Pancreas (tissue), 10 donors: ENCODE results near the gene PDK2. TPM values are rescaled to one million over a fixed set of nuclear protein-coding genes. Genes with fewer than 3 reads are reported as not detected.

Experiments used
- ATAC-seq, 4 donors: fragments of 200-7000 bp; cut with Tn5 transposase; one replicate each; pipeline versions ENCODE4 v1.8.0 to v1.9.1; 2020; ENCODE audit warnings: mild to moderate bottlenecking in 4 of 4, moderate library complexity in 4 of 4
- DNase-seq, 6 donors: peaks; one replicate each; pipeline ENCODE4 v3.0.0-alpha.2; 2020
- FAIRE-seq: peaks from 2 replicates; lab custom pipeline; 2012; peaks lifted over from hg19 to GRCh38; lab: Jason Lieb, UNC
- H3K27ac ChIP-seq, 4 donors: fragments of 200-600 bp; sonication (generic); 1 replicate in 3 of 4; 2 replicates in 1 of 4; pipeline versions ENCODE4 v1.5.0 to v1.8.0; 2020
- H3K27me3 ChIP-seq, 4 donors: fragments of 200-600 bp; one replicate each; pipeline ENCODE4 v1.8.0; 2021
- H3K36me3 ChIP-seq, 3 donors: fragments of 200-600 bp; sonication (generic) in 1 of 3; one replicate each; pipeline versions ENCODE4 v1.5.0 to v1.8.0; 2020 to 2021
- H3K4me1 ChIP-seq, 3 donors: fragments of 200-600 bp; one replicate each; pipeline ENCODE4 v1.8.0; 2021
- H3K4me3 ChIP-seq, 4 donors: fragments of 200-600 bp; sonication (generic) in 2 of 4; one replicate each; pipeline versions ENCODE4 v1.5.0 to v1.8.0; 2020 to 2021
- H3K9me3 ChIP-seq, 4 donors: fragments of 200-600 bp; one replicate each; pipeline ENCODE4 v1.8.0; 2021
- WGBS, 2 donors: extraction: QIAGEN DNeasy Blood & Tissue Kit; methylation state at CpG; one replicate each; pipeline ENCODE4 v1.1.7; 2013; 5-methylcytosine and 5-hydroxymethylcytosine counted together
- intact Hi-C, 3 donors: fragments of 100-400 bp; cut with DNase I; formaldehyde crosslinking; loops; one replicate each; pipeline versions ENCODE4 v1.11.1 to v1.14.2; 2022
- polyA plus RNA-seq, 2 donors: library from polyadenylated mRNA; stranded (reverse); fragments of 200-250 nt; gene quantifications; one replicate each; pipeline ENCODE4 v1.2.3, GENCODE V29; 2013
- total RNA-seq, 6 donors: library from RNA; stranded (reverse); fragmentation: NEBNext Ultra II Directional in 4 of 6; extraction: Animal tissue kit (Norgen Biotek cat#: 25700) in 4 of 6; gene quantifications; one replicate each; pipeline versions ENCODE4 v1.2.1 to v1.2.4, GENCODE V29; 2021 to 2023
- TF ChIP-seq, protein P1 (sequence below), 4 donors: fragments of 200-600 bp; sonication (generic) in 3 of 4; IDR thresholded peaks; one replicate each; pipeline versions ENCODE4 v1.5.0 to v1.8.0; 2021; ENCODE audit warnings: antibody characterized with exemption in 4 of 4
- donor health status: healthy with polysubstance abuse.
- donor health status: DM: no; HTN: no; CAD: no; lungs with moderate emphysema.
- donor health status: DM: no; HTN: no; CAD: no.
- donor health status: control.
- donor health status: control.
- donor health status: Bipolar disorder and iron deficiency.
- donor health status: DM: yes; HTN: yes; CAD: no.
- donor health status: DM: no; HTN: no; CAD: no.
- donor health status: DM: no; HTN: no; CAD: no.
- donor health status: DM: yes; HTN: yes; CAD: no.

PDK2 gene
- total and polyA plus RNA-seq, 8 donors: 15.3 to 50.0 (median 29.1) TPM

DNA sequence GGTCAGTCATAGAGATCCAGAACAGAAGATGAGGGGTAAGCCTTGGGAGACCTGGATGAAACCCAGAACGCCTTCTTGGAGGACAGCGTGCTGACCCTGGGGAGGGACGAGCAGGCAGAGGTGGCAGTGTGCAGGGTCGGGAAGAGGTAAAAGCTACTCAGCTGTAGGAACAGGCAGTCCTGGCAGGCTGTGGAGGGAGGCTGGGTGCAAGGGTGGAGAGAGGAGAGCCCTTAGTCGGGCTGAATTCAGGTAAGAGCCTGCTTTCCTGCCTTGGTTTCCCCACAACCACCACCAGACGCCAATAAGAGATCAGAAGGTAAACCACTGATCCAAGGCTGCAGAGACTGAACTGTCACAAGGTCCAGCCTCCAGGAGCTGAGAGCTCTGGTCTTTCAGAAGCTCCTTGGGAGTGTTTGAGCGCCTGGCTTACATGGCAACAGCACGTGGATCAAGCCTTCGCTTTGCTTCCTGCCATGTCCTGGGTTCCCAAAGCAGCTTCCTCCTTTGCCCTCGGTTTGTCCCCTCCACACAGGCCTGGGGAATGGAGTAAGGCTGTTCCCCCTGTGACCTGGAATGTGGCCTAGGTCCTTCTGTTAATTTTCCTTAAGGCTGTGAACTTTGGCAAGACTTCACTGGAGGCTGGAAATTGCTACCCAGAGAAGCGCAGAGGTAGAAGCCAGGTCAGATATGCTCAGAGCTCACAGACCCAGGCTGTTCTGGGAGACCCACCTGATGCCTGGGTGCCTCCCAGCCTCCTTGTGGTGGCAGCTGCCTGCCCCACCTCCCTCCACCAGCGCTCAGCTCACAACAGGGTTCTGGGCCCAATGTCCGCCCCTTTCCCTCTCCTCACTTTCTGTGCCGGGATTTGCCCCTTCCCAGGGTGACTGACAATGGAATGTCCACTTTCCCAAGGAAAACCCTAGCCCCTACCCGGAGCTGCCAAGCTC lies 3.9 kb upstream of the PDK2 start:
- no peak for ATAC-seq
- no peak for DNase-seq
- Histone ChIP-seq H3K27me3 (no peaks in the 10 kb centered on the region), H3K4me3 (no peak overlapping the region), H3K36me3 (peaks cover 0 to 3% (median 0%) of the 10 kb centered on the region in 3 donors), H3K4me1 (peaks cover 0 to 3% (median 0%) of the 10 kb centered on the region in 3 donors), H3K27ac (no peak overlapping the region), H3K9me3 (no peaks in the 10 kb centered on the region)
- TF ChIP-seq, protein P1, sequence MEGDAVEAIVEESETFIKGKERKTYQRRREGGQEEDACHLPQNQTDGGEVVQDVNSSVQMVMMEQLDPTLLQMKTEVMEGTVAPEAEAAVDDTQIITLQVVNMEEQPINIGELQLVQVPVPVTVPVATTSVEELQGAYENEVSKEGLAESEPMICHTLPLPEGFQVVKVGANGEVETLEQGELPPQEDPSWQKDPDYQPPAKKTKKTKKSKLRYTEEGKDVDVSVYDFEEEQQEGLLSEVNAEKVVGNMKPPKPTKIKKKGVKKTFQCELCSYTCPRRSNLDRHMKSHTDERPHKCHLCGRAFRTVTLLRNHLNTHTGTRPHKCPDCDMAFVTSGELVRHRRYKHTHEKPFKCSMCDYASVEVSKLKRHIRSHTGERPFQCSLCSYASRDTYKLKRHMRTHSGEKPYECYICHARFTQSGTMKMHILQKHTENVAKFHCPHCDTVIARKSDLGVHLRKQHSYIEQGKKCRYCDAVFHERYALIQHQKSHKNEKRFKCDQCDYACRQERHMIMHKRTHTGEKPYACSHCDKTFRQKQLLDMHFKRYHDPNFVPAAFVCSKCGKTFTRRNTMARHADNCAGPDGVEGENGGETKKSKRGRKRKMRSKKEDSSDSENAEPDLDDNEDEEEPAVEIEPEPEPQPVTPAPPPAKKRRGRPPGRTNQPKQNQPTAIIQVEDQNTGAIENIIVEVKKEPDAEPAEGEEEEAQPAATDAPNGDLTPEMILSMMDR (IDR thresholded peaks at IDR 0.05): no peak
- no peak for FAIRE-seq
- 64 to 65% methylated on average over 15 of the region's 15 CpGs for WGBS, 2 donors
- intact Hi-C loops: no loop called here

DNA sequence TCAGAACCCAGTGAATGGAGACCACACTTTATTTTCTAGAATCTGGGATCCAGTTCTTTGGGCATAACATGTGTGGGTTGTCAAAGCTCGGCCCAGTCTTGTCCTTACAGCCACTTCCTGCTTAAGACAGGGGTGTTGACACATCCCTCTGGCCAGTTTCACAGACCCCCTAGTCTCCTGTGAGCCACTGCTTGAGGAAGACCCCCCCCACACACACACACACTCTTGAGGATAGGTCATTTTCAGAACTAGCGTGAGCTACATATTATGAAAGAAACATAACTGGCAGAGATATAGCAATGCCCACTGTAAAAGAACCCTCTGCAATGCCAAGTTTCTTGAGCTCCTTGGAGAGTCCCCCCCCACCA lies 3.2 kb upstream of the PDK2 start:
- intact Hi-C loops: no loop called here
- Histone ChIP-seq H3K36me3 (peaks cover 0 to 3% (median 0%) of the 10 kb centered on the region in 3 donors), H3K4me3 (no peak overlapping the region), H3K27ac (no peak overlapping the region), H3K9me3 (no peaks in the 10 kb centered on the region), H3K4me1 (peaks cover 0 to 3% (median 0%) of the 10 kb centered on the region in 3 donors), H3K27me3 (no peaks in the 10 kb centered on the region)
- no peak for DNase-seq
- 75 to 89% methylated on average over 2 of the region's 2 CpGs for WGBS, 2 donors
- ATAC-seq: no peak
- no peak for FAIRE-seq
- TF ChIP-seq, protein P1 (IDR thresholded peaks at IDR 0.05): no peak

DNA sequence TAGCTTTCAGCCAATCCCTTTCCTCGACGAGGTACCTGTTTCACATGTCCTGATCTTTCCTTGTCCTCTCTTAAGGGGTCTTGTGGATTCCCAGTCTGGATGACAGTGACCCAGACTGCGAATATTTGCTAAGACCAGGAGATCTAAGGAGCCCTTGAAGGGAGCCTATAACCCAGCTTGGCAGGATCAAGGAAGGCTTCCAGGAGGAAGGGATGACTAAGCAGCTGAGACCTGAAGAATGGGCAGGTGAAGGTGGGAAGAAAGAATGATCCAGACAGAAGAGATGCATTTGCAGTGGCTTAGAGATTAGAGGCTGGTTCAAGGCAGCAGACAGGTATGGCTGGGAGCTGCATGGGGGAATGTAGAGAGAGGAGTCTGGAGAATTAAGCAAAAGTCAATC lies 1.9 kb upstream of the PDK2 start:
- ATAC-seq: no peak
- intact Hi-C loops: no loop called here
- 81 to 84% methylated on average over 3 of the region's 3 CpGs for WGBS, 2 donors
- TF ChIP-seq, protein P1 (IDR thresholded peaks at IDR 0.05): no peak
- FAIRE-seq: no peak
- Histone ChIP-seq H3K4me3 (no peak overlapping the region), H3K4me1 (peaks cover 0 to 3% (median 0%) of the 10 kb centered on the region in 3 donors), H3K27me3 (no peaks in the 10 kb centered on the region), H3K9me3 (no peaks in the 10 kb centered on the region), H3K27ac (no peak overlapping the region), H3K36me3 (peaks cover 0 to 14% (median 4%) of the 10 kb centered on the region in 3 donors)
- no peak for DNase-seq

DNA sequence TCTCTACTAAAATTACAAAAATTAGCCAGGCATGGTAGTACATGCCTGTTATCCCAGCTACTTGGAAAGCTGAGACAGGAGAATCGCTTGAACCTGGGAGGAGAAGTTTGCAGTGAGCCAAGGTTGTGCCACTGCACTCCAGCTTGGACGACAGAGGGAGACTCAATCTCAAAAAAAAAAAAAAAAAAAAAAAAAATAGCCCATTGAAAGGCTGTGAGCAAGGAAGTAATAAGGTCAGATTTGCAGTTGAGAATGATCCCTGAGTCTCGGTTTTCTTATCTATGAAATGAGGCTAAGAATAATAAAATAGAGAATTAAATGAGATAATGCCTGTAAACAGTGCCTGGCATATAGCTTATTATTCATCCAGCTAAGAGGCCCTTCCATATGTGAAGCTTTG lies 1.3 kb upstream of the PDK2 start:
- peaks cover 0 to 3% (median 0%) of the 10 kb centered on the region in 3 donors for H3K4me1 ChIP-seq
- TF ChIP-seq, protein P1 (IDR thresholded peaks at IDR 0.05): no peak
- DNase-seq (no peak), FAIRE-seq (no peak), ATAC-seq (no peak)
- H3K36me3 ChIP-seq: peaks cover 0 to 14% (median 7%) of the 10 kb centered on the region in 3 donors
- intact Hi-C loops: no loop called here
- H3K4me3 ChIP-seq: no peak overlapping the region
- H3K27ac ChIP-seq: no peak overlapping the region
- no peaks in the 10 kb centered on the region for H3K27me3 ChIP-seq
- H3K9me3 ChIP-seq: no peaks in the 10 kb centered on the region
- 31% methylated on average over 3 of the region's 3 CpGs for WGBS, 2 donors
